ENCODE measurements around the gene TSEN54.

TSEN54 gene

DNA sequence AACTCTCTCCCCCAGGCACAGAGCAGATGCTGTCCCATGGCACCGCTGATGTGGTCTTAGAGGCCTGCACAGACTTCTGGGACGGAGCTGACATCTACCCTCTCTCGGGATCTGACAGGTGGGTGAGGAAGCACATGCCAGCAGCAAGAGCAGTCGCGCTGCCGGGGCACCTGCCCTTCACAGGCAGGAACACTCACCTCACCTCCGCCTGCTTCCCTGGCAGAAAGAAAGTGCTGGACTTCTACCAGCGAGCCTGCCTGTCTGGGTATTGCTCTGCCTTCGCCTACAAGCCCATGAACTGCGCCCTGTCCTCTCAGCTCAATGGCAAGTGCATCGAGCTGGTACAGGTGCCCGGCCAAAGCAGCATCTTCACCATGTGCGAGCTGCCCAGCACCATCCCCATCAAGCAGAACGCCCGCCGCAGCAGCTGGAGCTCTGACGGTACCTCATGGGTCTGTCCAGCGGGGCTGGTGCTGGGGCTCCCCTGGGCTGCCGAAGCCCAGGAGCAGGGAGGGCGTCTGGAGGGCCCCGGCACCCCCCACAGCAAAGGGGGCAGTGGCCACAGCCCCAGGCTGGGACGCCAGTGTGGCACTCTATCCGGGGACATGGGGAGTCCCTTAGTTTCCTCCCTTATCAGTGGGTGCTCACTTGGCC lies 22.7 kb upstream of the TSEN54 start:
- Histone ChIP-seq H3K27me3 (no peaks in the 10 kb centered on the region), H3K4me2 (peak overlapping the region; percentile 96), H3K9ac (peak overlapping the region; percentile 80), H3K4me3 (no peak overlapping the region), H3K9me3 (no peaks in the 10 kb centered on the region), H4K20me1 (no peaks in the 10 kb centered on the region), H3K4me1 (peaks cover 95% of the 10 kb centered on the region), H3K36me3 (peaks cover 60% of the 10 kb centered on the region), H3K27ac (peak overlapping the region; percentile 96)
- TF ChIP-seq Cebpa-rat (IDR thresholded peaks at IDR 0.05): no peak

- H3K4me2 ChIP-seq: peak overlapping the region; percentile 96
- no peaks in the 10 kb centered on the region for H3K27me3 ChIP-seq
- H3K27ac ChIP-seq: peak overlapping the region; percentile 96
- H4K20me1 ChIP-seq: no peaks in the 10 kb centered on the region
- no peaks in the 10 kb centered on the region for H3K9me3 ChIP-seq
- no peak overlapping the region for H3K4me3 ChIP-seq
- no peak overlapping the region for H3K9ac ChIP-seq
- peaks cover 62% of the 10 kb centered on the region for H3K36me3 ChIP-seq
- no peak for TF ChIP-seq Cebpa-rat (IDR thresholded peaks at IDR 0.05)
- peaks cover 95% of the 10 kb centered on the region for H3K4me1 ChIP-seq
Measured at GRCh38 chr17:75494326-75494877, 21.9 kb upstream of the TSEN54 start.

GRCh38 chr17:75496005-75496404 lies 20.3 kb upstream of the TSEN54 start:
- no peak for TF ChIP-seq Cebpa-rat (IDR thresholded peaks at IDR 0.05)
- Histone ChIP-seq H3K4me1 (peaks cover 95% of the 10 kb centered on the region), H3K4me3 (no peak overlapping the region), H3K36me3 (peaks cover 78% of the 10 kb centered on the region), H3K27me3 (no peaks in the 10 kb centered on the region), H4K20me1 (no peaks in the 10 kb centered on the region), H3K27ac (peak overlapping the region; percentile 96), H3K9ac (no peak overlapping the region), H3K4me2 (peak overlapping the region; percentile 92), H3K9me3 (no peaks in the 10 kb centered on the region)

DNA sequence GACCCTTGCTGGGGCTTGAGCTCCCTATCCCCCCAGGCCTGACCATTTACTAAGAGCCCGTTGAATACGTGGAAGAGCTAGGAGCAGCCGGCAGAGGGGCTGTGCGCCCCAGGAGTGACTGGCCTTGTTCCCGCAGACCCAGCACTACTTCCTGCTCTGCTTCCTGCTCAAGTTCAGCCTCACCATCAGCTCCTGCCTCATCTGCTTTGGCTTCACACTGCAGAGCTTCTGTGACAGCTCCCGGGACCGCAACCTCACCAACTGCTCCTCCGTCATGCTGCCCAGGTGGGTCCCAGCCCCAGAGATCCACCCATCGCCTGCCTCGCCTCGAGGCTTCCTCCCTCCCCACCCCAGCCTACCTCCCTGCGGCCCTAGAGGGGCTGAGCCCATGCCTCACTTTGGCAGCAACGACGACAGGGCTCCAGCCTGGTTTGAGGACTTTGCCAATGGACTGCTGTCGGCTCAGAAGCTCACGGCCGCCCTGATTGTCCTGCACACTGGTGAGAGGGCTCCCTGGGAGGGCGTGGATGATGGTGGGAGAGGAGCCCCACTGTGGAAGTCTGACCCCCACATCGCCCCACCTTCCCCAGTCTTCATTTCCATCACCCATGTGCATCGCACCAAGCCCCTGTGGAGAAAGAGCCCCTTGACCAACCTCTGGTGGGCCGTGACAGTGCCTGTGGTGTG lies 18.1 kb upstream of the TSEN54 start:
- H3K36me3 ChIP-seq: peaks cover 79% of the 10 kb centered on the region
- peak overlapping the region; percentile 82 for H3K9ac ChIP-seq

DNA sequence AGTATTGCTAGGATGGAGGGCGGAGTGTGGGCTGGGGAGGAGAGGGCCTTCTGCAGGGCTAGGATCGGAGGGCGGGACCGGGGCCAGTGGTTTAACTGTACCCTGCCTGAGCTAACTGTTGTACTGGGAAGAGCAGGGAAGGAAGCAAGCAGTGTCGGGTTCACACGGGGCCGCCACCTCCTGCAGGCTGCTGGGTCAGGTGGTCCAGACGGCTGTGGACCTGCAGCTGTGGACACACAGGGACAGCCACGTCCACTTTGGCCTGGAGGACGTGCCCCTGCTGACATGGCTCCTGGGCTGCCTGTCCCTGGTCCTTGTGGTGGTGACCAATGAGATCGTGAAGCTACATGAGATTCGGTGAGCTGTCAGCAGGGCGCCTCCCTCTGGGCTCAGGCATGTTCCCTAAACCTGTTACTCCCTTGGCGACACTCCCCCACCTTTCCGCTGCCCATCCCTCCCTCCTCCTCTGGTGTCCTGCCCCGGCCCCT lies 17.6 kb upstream of the TSEN54 start:
- Histone ChIP-seq H4K20me1 (no peaks in the 10 kb centered on the region), H3K9me3 (no peaks in the 10 kb centered on the region), H3K4me1 (peaks cover 93% of the 10 kb centered on the region), H3K4me2 (peak overlapping the region; percentile 92), H3K27me3 (no peaks in the 10 kb centered on the region), H3K36me3 (peaks cover 79% of the 10 kb centered on the region), H3K4me3 (peak overlapping the region; percentile 61), H3K9ac (peak overlapping the region; percentile 82), H3K27ac (peak overlapping the region; percentile 96)
- TF ChIP-seq Cebpa-rat (IDR thresholded peaks at IDR 0.05): no peak

More for the DNA sequence above, 18.1 kb upstream of the TSEN54 start:
- TF ChIP-seq Cebpa-rat (IDR thresholded peaks at IDR 0.05): no peak
- H4K20me1 ChIP-seq: no peaks in the 10 kb centered on the region
- H3K27ac ChIP-seq: peak overlapping the region; percentile 96
- H3K4me2 ChIP-seq: peak overlapping the region; percentile 92
- H3K9me3 ChIP-seq: no peaks in the 10 kb centered on the region
- H3K4me1 ChIP-seq: peaks cover 93% of the 10 kb centered on the region
- H3K4me3 ChIP-seq: peak overlapping the region; percentile 61
- no peaks in the 10 kb centered on the region for H3K27me3 ChIP-seq

GRCh38 chr17:75499313-75500022 lies 16.9 kb upstream of the TSEN54 start:
- Histone ChIP-seq H3K9ac (peak overlapping the region; percentile 82), H3K27me3 (no peaks in the 10 kb centered on the region), H3K4me3 (peak overlapping the region; percentile 61), H3K27ac (peak overlapping the region; percentile 96), H3K36me3 (peaks cover 79% of the 10 kb centered on the region), H3K9me3 (no peaks in the 10 kb centered on the region), H3K4me1 (peaks cover 93% of the 10 kb centered on the region), H4K20me1 (0 out of 2 replicates have a peak, but pooled peaks cover 2% of the 10 kb centered on the region), H3K4me2 (peak overlapping the region; percentile 92)
- TF ChIP-seq Cebpa-rat (IDR thresholded peaks at IDR 0.05): no peak

DNA sequence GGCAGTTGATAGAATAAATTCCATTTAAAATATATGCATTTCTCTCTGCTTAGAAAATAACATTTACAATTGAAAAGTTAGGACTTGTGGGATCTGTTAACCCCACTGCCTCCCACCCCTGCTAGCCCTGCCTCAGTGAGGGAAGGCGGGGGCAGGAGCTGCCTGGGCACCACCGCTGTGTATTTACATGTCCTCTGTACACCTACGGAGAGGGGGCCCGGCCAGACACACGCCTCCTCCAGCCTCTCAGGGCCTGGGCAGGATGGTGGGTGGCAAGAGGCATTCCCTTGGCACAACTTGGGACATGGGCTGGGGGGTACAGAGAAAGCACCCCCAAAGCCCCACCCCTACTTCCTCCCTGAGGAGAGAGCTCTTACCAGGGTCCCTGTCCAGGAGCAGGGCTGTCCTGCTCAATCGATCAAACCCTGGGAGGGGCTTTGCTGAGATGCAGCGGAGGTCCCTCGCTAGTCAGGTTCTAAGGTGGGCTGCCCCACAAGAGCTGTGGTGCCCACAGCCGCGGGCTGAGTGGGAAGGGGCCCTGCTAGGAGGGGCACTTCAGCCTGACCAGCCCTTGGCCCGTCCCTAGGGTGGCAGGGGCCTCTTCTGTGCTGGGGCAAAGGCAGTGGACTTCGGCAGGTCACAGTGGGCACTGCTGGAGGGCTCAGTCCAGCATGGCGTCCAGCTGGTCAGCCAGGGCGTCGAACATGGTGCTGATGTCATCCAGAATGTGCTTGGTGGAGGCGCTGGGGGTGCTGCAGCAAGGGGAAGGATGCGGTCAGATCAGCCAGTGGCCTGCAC lies 15.7 kb upstream of the TSEN54 start:
- H3K4me2 ChIP-seq: peak overlapping the region; percentile 92
- peak overlapping the region; percentile 96 for H3K27ac ChIP-seq
- peak overlapping the region; percentile 82 for H3K9ac ChIP-seq
- H3K36me3 ChIP-seq: peaks cover 79% of the 10 kb centered on the region
- H4K20me1 ChIP-seq: 0 out of 2 replicates have a peak, but pooled peaks cover 8% of the 10 kb centered on the region
- no peaks in the 10 kb centered on the region for H3K9me3 ChIP-seq
- TF ChIP-seq Cebpa-rat (IDR thresholded peaks at IDR 0.05): no peak
- no peaks in the 10 kb centered on the region for H3K27me3 ChIP-seq
- H3K4me3 ChIP-seq: peak overlapping the region; percentile 61; the same call in 1 of the 2 replicates
- H3K4me1 ChIP-seq: peaks cover 97% of the 10 kb centered on the region

- peak overlapping the region; percentile 96 for H3K27ac ChIP-seq
- H3K36me3 ChIP-seq: peaks cover 79% of the 10 kb centered on the region
Measured at GRCh38 chr17:75501378-75502071, 14.8 kb upstream of the TSEN54 start.

More at GRCh38 chr17:75501378-75502071, 14.8 kb upstream of the TSEN54 start:
- Histone ChIP-seq H3K4me3 (no peak overlapping the region), H3K9ac (peak overlapping the region; percentile 82), H3K9me3 (no peaks in the 10 kb centered on the region), H3K27me3 (no peaks in the 10 kb centered on the region), H3K4me1 (peaks cover 97% of the 10 kb centered on the region), H3K4me2 (peak overlapping the region; percentile 92), H4K20me1 (0 out of 2 replicates have a peak, but pooled peaks cover 8% of the 10 kb centered on the region)
- no peak for TF ChIP-seq Cebpa-rat (IDR thresholded peaks at IDR 0.05)

Data from BLaER1 (cell line).